ENCODE measurements around the gene CHRNA1. TPM values are rescaled to one million over a fixed set of nuclear protein-coding genes. Genes with fewer than 3 reads are reported as not detected.

CHRNA1 gene
- total RNA-seq, 4 donors from 2014 or later, result not detected

DNA sequence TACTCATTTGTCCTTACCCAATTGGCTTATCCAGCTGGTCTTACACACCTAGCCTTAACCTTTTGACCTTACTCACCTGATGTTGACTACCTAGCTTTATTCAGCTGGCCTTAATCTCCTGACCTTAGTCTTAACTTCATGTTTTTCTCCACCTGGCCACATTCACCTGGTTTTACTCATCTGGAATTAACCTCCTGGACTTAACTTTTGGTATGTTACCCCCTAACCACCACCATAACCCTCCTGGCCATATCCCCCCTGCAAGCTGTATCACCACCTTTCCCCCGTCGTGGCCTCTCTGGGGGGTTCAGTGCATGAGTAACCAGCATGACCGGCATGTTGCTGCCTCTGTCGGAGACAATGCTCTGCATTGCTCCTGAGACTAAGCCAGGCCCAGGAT lies 45.7 kb downstream of the CHRNA1 start:
- Histone ChIP-seq H3K27me3 (no peaks in the 10 kb centered on the region), H3K36me3 (no peaks in the 10 kb centered on the region), H3K4me1 (no peaks in the 10 kb centered on the region), H3K27ac (no peak overlapping the region), H3K4me3 (no peak overlapping the region), H3K9me3 (no peaks in the 10 kb centered on the region)
- TF ChIP-seq POLR2A (IDR thresholded peaks at IDR 0.05), result no peak
- TF ChIP-seq, protein P1, sequence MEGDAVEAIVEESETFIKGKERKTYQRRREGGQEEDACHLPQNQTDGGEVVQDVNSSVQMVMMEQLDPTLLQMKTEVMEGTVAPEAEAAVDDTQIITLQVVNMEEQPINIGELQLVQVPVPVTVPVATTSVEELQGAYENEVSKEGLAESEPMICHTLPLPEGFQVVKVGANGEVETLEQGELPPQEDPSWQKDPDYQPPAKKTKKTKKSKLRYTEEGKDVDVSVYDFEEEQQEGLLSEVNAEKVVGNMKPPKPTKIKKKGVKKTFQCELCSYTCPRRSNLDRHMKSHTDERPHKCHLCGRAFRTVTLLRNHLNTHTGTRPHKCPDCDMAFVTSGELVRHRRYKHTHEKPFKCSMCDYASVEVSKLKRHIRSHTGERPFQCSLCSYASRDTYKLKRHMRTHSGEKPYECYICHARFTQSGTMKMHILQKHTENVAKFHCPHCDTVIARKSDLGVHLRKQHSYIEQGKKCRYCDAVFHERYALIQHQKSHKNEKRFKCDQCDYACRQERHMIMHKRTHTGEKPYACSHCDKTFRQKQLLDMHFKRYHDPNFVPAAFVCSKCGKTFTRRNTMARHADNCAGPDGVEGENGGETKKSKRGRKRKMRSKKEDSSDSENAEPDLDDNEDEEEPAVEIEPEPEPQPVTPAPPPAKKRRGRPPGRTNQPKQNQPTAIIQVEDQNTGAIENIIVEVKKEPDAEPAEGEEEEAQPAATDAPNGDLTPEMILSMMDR (IDR thresholded peaks at IDR 0.05), result no peak
- DNase-seq, result no peak
- intact Hi-C loops (cut with DNase I; ENCODE audit: low total_unique reads), result no loop called here

DNA sequence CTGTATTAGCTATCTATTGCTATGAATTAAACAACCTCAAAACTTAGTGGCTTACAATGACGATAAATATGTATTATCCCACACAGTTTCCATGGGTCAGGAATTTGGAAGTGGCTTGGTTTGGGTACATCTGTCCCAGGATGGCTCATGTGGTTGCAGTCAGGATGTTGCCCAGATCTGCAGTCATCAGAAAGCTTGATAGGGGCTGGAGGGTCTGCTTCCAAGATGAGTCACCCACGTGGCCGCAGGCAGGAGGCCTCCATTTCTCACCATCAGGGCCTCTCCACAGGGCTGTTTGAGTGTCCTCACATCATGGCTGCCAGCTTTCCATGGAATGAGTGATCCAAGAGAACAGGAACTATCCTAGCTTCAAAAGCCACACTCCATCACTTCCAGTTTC lies 46.4 kb downstream of the CHRNA1 start:
- no peaks in the 10 kb centered on the region for H3K27me3 ChIP-seq
- intact Hi-C loops (cut with DNase I; ENCODE audit: low total_unique reads), result no loop called here
- no peak for DNase-seq
- no peak for TF ChIP-seq POLR2A (IDR thresholded peaks at IDR 0.05)
- TF ChIP-seq, protein P1 (IDR thresholded peaks at IDR 0.05), result no peak
- no peaks in the 10 kb centered on the region for H3K9me3 ChIP-seq
- no peak overlapping the region for H3K4me3 ChIP-seq
- no peaks in the 10 kb centered on the region for H3K36me3 ChIP-seq
- H3K4me1 ChIP-seq, result no peaks in the 10 kb centered on the region
- H3K27ac ChIP-seq, result no peak overlapping the region

DNA sequence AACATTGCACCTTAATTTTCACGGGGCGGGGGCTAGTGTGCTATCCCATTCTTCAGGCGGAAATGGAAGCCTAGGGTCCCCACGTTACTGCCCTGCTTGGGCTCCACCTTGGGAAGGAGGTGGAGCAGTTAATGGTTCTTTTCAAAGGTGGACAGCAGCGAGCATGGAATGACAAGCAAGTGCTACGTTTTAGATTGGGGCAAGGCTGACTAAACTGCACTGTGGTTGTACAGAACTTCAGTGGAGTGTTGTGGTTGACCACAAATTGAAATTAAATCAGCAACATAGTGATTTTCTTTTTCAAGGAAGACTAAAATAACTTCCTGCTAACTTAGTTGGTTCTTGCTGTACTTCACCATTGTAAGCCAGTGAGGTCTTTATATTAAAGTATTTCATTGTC lies 47.0 kb downstream of the CHRNA1 start:
- H3K9me3 ChIP-seq, result no peaks in the 10 kb centered on the region

DNA sequence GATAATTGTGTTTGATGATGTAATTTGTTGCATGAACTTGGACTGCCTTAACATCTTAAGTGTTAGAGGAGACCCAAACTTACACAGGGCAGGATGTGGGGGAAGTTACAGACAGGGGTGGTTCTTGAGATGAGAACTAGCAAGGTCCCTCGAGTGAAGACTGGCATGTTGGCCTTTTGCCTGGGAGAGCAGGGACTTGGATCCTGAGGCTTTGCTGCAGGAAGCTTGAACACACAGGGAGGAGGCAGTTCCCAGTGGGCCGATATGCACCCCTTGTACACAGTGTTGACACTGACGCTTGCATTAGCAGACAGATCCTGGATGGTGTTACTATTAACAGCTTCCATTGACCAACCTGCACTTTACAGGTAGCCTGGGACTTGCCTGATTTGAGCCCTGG lies 47.5 kb downstream of the CHRNA1 start:
- no peaks in the 10 kb centered on the region for H3K36me3 ChIP-seq
- no peaks in the 10 kb centered on the region for H3K27me3 ChIP-seq
- intact Hi-C loops (cut with DNase I; ENCODE audit: low total_unique reads), result no loop called here
- no peak for DNase-seq
- no peaks in the 10 kb centered on the region for H3K4me1 ChIP-seq
- TF ChIP-seq POLR2A (IDR thresholded peaks at IDR 0.05), result no peak
- TF ChIP-seq, protein P1 (IDR thresholded peaks at IDR 0.05), result no peak
- H3K9me3 ChIP-seq, result no peaks in the 10 kb centered on the region
- no peak overlapping the region for H3K27ac ChIP-seq
- no peak overlapping the region for H3K4me3 ChIP-seq

More for the DNA sequence above, 47.0 kb downstream of the CHRNA1 start:
- TF ChIP-seq POLR2A (IDR thresholded peaks at IDR 0.05), result no peak
- TF ChIP-seq, protein P1 (IDR thresholded peaks at IDR 0.05), result no peak
- Histone ChIP-seq H3K27ac (no peak overlapping the region), H3K27me3 (no peaks in the 10 kb centered on the region), H3K36me3 (no peaks in the 10 kb centered on the region), H3K4me1 (no peaks in the 10 kb centered on the region), H3K4me3 (no peak overlapping the region)
- no peak for DNase-seq
- intact Hi-C loops (cut with DNase I; ENCODE audit: low total_unique reads), result no loop called here

- Histone ChIP-seq H3K4me1 (no peaks in the 10 kb centered on the region), H3K9me3 (no peaks in the 10 kb centered on the region), H3K4me3 (no peak overlapping the region), H3K27me3 (no peaks in the 10 kb centered on the region), H3K36me3 (no peaks in the 10 kb centered on the region), H3K27ac (no peak overlapping the region)
- intact Hi-C loops (cut with DNase I; ENCODE audit: low total_unique reads), result no loop called here
- no peak for DNase-seq
- TF ChIP-seq, protein P1 (IDR thresholded peaks at IDR 0.05), result no peak
- no peak for TF ChIP-seq POLR2A (IDR thresholded peaks at IDR 0.05)
Measured at GRCh38 chr2:174713686-174714085, 50.6 kb downstream of the CHRNA1 start.

All from uterus (tissue), 4 donors.